NT2/D1 (cell line): Measurements from ENCODE around the gene FXYD1.

ENCODE experiments used
- SUZ12 ChIP-seq: IDR thresholded peaks from 2 replicates; pipeline ENCODE4 v1.6.1; 2011; ENCODE audit not compliant: insufficient read length, insufficient read depth; ENCODE audit errors: extremely low read depth
- YY1 ChIP-seq: IDR thresholded peaks from 2 replicates; pipeline ENCODE4 v1.6.1; 2011; ENCODE audit not compliant: insufficient read length, insufficient read depth
- ZNF274 ChIP-seq: IDR thresholded peaks from 2 replicates; pipeline ENCODE4 v1.6.1; 2011; ENCODE audit warnings: mild to moderate bottlenecking, low read depth, low read length

GRCh38 chr19:35090160-35090505 lies 48.5 kb upstream of the FXYD1 start:
- TF ChIP-seq ZNF274: no peak
- TF ChIP-seq YY1: no peak
- TF ChIP-seq SUZ12: no peak
